ENCODE measurements around the gene ERVH48-1. TPM values are rescaled to one million over a fixed set of nuclear protein-coding genes. Genes with fewer than 3 reads are reported as not detected.
"Not testable (repeated sequence)": the region's sequence is repeated elsewhere in the genome, so short reads cannot be mapped to it uniquely, and the experiment has no call there.

The ERVH48-1 gene
- total and polyA plus RNA-seq, 2 of the 8 experiments (the other 6 are each of a cell fraction or from before 2014, with no cell fraction given), result 4.2 to 17.7 TPM

GRCh38 chr21:42949094-42949755 is 23.8 kb upstream of the ERVH48-1 start:
- H3K79me2 ChIP-seq (ENCODE audit: control insufficient read depth in 1 of 2, insufficient read depth in 2 of 2, low read length in 2 of 2); POLR2A ChIA-PET (ENCODE audit: partially characterized antibody); H3K4me2 ChIP-seq (ENCODE audit: insufficient read depth in 1 of 2, low read depth in 2 of 2, low read length in 2 of 2); H3K4ac ChIP-seq (replicated peaks; ENCODE audit: insufficient read length, low read depth, low read length); H3K23ac ChIP-seq (ENCODE audit: insufficient read length); H3K9me3 ChIP-seq (ENCODE audit: insufficient read depth in 2 of 2, low read depth in 1 of 2, low read length in 1 of 2); H3K27ac ChIP-seq (ENCODE audit: low read depth, low read length); H2BK120ac ChIP-seq (replicated peaks; ENCODE audit: low read depth, low read length); DNase-seq (ENCODE audit: low read depth in 1 of 2, low spot score in 2 of 2); H3K14ac ChIP-seq (ENCODE audit: insufficient read length); H2AFZ ChIP-seq (ENCODE audit: low read length); H2AK5ac ChIP-seq (ENCODE audit: low read depth, low read length); H3K36me3 ChIP-seq (ENCODE audit: control insufficient read depth in 2 of 4, insufficient read depth in 4 of 4, low read length in 3 of 4); H3K79me1 ChIP-seq (ENCODE audit: low read depth, low read length); H3K4me3 ChIP-seq (ENCODE audit: extremely low read depth in 1 of 4, insufficient read depth in 2 of 4, low read depth in 3 of 4, low read length in 4 of 4); H3K56ac ChIP-seq (replicated peaks; ENCODE audit: insufficient read length, low read depth, low read length); H4K91ac ChIP-seq (replicated peaks; ENCODE audit: insufficient read length, low read length); FAIRE-seq; H3K27me3 ChIP-seq (replicated peaks in 1 of 4; ENCODE audit: control insufficient read depth in 3 of 4, extremely low read depth in 1 of 4, insufficient read depth in 3 of 4, low read length in 3 of 4); H3K4me1 ChIP-seq (replicated peaks in 1 of 4; ENCODE audit: control insufficient read depth in 3 of 4, insufficient read depth in 4 of 4, low read length in 3 of 4); H2BK12ac ChIP-seq (ENCODE audit: low read depth, low read length); H4K20me1 ChIP-seq (replicated peaks in 1 of 2; ENCODE audit: control insufficient read depth in 1 of 2, insufficient read depth in 2 of 2, low read length in 2 of 2); H2BK5ac ChIP-seq (ENCODE audit: low read depth, low read length); H3K9ac ChIP-seq (replicated peaks in 1 of 4; ENCODE audit: extremely low read depth in 1 of 4, low read depth in 3 of 4, low read length in 3 of 4); H4K8ac ChIP-seq (ENCODE audit: extremely low read depth, insufficient read depth, low read length); H3K23me2 ChIP-seq (ENCODE audit: low read depth, low read length); CTCF ChIA-PET (ENCODE audit: partially characterized antibody); H2BK20ac ChIP-seq (ENCODE audit: low read length); H2BK15ac ChIP-seq (ENCODE audit: low read length); H4K5ac ChIP-seq (ENCODE audit: insufficient read length, low read depth, low read length): not testable (repeated sequence)
- H3K18ac ChIP-seq (ENCODE audit: extremely low read depth, low read length), result peak overlapping the region; percentile 19; the same call in 1 of the 2 replicates
- WGBS, 2 experiments (ENCODE audit: extremely low coverage in 1 of 2, insufficient coverage in 1 of 2, insufficient read length in 1 of 2, insufficient replicate concordance in 2 of 2, low coverage in 1 of 2, low lambda C conversion rate in 2 of 2, missing lambda C conversion rate in 1 of 2), result 90% methylated on average over 13 of the region's 13 CpGs; no CpG with 5 or more reads in 1 of the 2 experiments
